A673 (cell line): ENCODE measurements around the gene MYO1D. TPM values are rescaled to one million over a fixed set of nuclear protein-coding genes. Genes with fewer than 3 reads are reported as not detected.

Experiments
- BruUV-seq: library from RNA; stranded (reverse); fragments of 400-500 nt; replicated peaks from 2 replicates; lab custom pipeline; 2021; lab: Mats Ljungman, UMichigan
- CTCF ChIA-PET: fragments of 300-600 bp; sonication (Branson Sonifier 250); formaldehyde crosslinking; loops from one replicate; lab custom pipeline; 2022; ENCODE audit warnings: antibody characterized with exemption; lab: Charles Lee
- POLR2A ChIA-PET: fragments of 300-600 bp; sonication (Branson Sonifier 250); formaldehyde crosslinking; loops from one replicate; lab custom pipeline; 2022; ENCODE audit warnings: antibody characterized with exemption; ENCODE audit not compliant: low non-redundant PET; lab: Charles Lee
- DNase-seq: peaks from one replicate; pipeline ENCODE4 v3.0.0-alpha.2; 2015; ENCODE audit warnings: low spot score
- H3K27ac ChIP-seq: fragments of 200-600 bp; sonication (generic); 2 replicates; pipeline ENCODE4 v1.5.1; 2016; ENCODE audit warnings: mixed run types, low read depth, mild to moderate bottlenecking, mixed read lengths, antibody characterized with exemption, low read length; ENCODE audit not compliant: poor library complexity, severe bottlenecking
- H3K27me3 ChIP-seq: fragments of 200-600 bp; sonication (generic); replicated peaks from 2 replicates; pipeline ENCODE4 v1.6.1; 2017; ENCODE audit warnings: mixed run types, low read depth, mild to moderate bottlenecking, mixed read lengths, antibody characterized with exemption, low read length; ENCODE audit not compliant: insufficient read depth, poor library complexity
- H3K36me3 ChIP-seq: fragments of 200-600 bp; sonication (generic); 2 replicates; pipeline ENCODE4 v1.6.1; 2016; ENCODE audit warnings: mixed run types, mild to moderate bottlenecking, mixed read lengths, antibody characterized with exemption, low read length; ENCODE audit not compliant: insufficient read depth, poor library complexity, severe bottlenecking
- H3K4me1 ChIP-seq: fragments of 200-600 bp; sonication (generic); 2 replicates; pipeline ENCODE4 v1.6.1; 2017; ENCODE audit warnings: mixed run types, mild to moderate bottlenecking, mixed read lengths, antibody characterized with exemption, low read length; ENCODE audit not compliant: insufficient read depth, poor library complexity, severe bottlenecking
- H3K4me3 ChIP-seq: fragments of 200-600 bp; sonication (generic); 2 replicates; pipeline ENCODE4 v1.5.1; 2016; ENCODE audit warnings: low read depth, mixed run types, mild to moderate bottlenecking, mixed read lengths, low read length; ENCODE audit not compliant: poor library complexity, severe bottlenecking
- H3K9me3 ChIP-seq: fragments of 200-600 bp; sonication (generic); 2 replicates; pipeline ENCODE4 v1.6.1; 2016; ENCODE audit warnings: mixed run types, low read depth, mild to moderate bottlenecking, mixed read lengths, antibody characterized with exemption, low read length; ENCODE audit not compliant: poor library complexity, severe bottlenecking
- CTCF ChIP-seq: fragments of 300-800, 200-600 bp; sonication (generic); conservative IDR thresholded peaks from 2 replicates; pipeline ENCODE4 v1.5.1; 2017; ENCODE audit warnings: low read depth, mild to moderate bottlenecking, antibody characterized with exemption, low read length, moderate library complexity, mixed read lengths
- EZH2 ChIP-seq: fragments of 200-600 bp; sonication (generic); IDR thresholded peaks from 2 replicates; pipeline ENCODE4 v1.6.1; 2017; ENCODE audit warnings: borderline replicate concordance, low read depth, mild to moderate bottlenecking, mixed read lengths, antibody characterized with exemption, low read length; ENCODE audit not compliant: poor library complexity, severe bottlenecking
- intact Hi-C: fragments of 100-400 bp; cut with micrococcal nuclease; formaldehyde crosslinking; loops from one replicate; pipeline ENCODE4 v1.10.0; 2022; ENCODE audit not compliant: unreplicated experiment
- total RNA-seq: library from RNA; stranded (reverse); gene quantifications from 2 replicates; pipeline ENCODE4 v1.2.3, GENCODE V29; 2021

Gene MYO1D
- total RNA-seq, 1 experiment from 2014 or later, result 10.4 TPM

GRCh38 chr17:32563583-32563982 lies 313.3 kb downstream of the MYO1D start:
- Histone ChIP-seq H3K4me1 (no peaks in the 10 kb centered on the region), H3K9me3 (no peaks in the 10 kb centered on the region), H3K27me3 (no peaks in the 10 kb centered on the region), H3K27ac (no peak overlapping the region), H3K36me3 (no peaks in the 10 kb centered on the region), H3K4me3 (no peak overlapping the region)
- intact Hi-C loops, result no loop called here
- DNase-seq, result no peak
- BruUV-seq, result no TSS peak
- TF ChIP-seq EZH2 (no peak), CTCF (no peak)
- CTCF ChIA-PET, result no interaction called here
- POLR2A ChIA-PET, result no interaction called here

DNA sequence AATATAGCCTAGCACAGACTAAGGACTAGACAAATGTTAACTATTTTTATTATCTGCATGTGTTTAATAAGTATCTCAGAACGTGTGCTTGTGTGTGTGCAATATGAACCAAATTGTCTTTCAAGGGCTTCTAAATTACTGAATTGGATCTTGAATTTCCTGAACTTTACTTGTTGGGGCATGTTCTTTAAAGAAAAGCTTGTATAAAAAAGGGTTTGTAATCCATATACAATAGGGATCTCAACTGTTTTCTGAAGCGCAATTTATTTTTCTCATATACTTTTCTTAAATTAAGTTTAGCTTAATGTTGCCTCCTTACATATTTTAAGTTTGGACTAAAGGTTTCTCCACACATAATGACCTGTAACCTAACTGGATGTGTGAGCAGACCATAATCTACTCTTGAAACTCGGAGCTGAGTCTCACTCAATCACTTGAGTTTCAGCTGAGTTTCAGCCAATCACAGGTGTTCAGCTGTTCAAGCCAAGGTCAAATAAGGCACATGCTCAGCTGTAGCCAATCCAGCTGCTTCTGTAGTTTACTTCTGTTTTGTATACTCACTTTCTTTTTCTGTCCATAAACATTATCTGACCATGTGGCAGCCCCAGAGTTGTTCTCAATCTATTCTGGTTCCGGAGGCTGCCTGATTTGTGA lies 317.8 kb downstream of the MYO1D start:
- intact Hi-C loops, result no loop called here
- no peak overlapping the region for H3K4me3 ChIP-seq
- DNase-seq, result no peak
- H3K27me3 ChIP-seq, result no peaks in the 10 kb centered on the region
- CTCF ChIA-PET, result no interaction called here
- H3K27ac ChIP-seq, result no peak overlapping the region
- no peak for TF ChIP-seq CTCF
- TF ChIP-seq EZH2, result no peak
- no peaks in the 10 kb centered on the region for H3K9me3 ChIP-seq
- BruUV-seq, result no TSS peak
- H3K4me1 ChIP-seq, result no peaks in the 10 kb centered on the region
- no peaks in the 10 kb centered on the region for H3K36me3 ChIP-seq
- POLR2A ChIA-PET, result no interaction called here

DNA sequence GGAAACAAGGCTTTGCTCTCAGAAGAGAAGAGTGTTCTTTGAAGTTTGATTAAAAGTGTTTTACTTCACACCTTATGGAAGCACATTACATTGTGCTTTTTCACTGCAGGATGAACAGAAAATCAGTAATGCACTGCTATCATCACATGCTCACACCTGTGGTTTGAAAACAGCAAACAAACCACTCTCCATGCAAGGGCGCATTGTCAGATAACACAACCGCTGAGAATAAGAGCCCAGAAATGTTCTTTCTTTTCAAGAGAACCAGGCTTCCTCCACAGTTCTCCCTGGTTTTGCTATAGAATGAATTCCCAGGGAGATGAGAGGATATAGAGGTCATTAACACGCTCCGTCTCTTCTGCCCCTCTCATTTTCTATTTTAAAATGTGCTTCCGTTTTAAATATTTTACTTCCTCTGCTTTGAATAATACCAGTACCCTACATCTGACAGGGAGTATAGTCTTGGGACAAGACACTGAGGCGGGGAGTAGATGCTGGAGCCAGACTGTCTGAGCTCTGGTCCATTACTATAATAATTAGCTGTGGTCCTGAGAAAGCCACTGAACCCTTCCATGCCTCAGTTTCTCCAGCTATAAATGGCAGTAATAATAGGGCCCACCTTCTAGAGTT lies 318.5 kb downstream of the MYO1D start:
- H3K27ac ChIP-seq, result no peak overlapping the region
- no peaks in the 10 kb centered on the region for H3K9me3 ChIP-seq
- TF ChIP-seq EZH2 (no peak), CTCF (no peak)
- H3K36me3 ChIP-seq, result no peaks in the 10 kb centered on the region
- H3K4me1 ChIP-seq, result no peaks in the 10 kb centered on the region
- no peak overlapping the region for H3K4me3 ChIP-seq
- no peaks in the 10 kb centered on the region for H3K27me3 ChIP-seq
- ChIA-PET CTCF (no interaction called here), POLR2A (no interaction called here)
- intact Hi-C loops, result no loop called here
- no peak for DNase-seq
- no TSS peak for BruUV-seq
